GM19023 (cell line): Measurements from ENCODE around the gene EIF5.

Experiments used
- ATAC-seq: cut with Tn5 transposase; IDR thresholded peaks from one replicate; pipeline ENCODE4 v1.9.1; 2021; ENCODE audit warnings: mild to moderate bottlenecking, moderate library complexity; ENCODE audit not compliant: unreplicated experiment

The EIF5 gene

DNA sequence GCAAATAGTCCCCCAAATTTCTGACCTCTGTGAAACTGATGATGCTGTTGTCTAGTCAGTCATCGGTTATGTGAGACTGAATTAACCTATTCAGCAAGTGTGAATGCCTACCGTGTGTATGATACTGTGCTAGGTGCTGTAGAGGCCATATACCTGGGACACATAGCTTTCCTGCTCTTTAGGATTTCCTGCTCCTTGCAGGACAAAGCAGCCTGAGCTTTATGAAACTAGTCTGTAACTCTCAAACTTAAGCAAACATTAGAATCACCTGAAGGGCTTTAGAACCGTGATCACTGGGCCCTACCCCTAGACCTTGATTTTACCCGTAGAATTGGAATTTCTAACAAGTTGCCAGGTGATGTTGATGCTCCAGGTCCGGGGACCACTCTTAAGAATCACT lies 58.1 kb downstream of the EIF5 start:
- ATAC-seq = no peak

DNA sequence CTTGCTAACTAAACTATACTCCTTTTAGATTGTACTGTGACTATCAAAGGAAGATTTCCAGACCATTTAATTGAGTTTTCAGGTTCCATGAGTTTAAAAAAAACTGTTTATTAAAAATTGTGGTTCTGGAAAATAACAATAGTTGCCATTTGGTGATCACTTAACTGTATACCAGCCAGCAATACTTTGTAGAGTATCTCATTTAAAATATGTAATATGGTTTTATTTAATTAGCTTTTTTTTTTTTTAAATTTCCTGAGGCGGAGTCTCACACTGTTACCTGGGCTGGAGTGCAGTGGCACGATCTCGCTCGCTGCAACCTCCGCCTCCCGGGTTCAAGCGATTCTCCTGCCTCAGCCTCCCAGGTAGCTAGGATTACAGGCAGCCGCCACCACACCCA lies 58.5 kb downstream of the EIF5 start:
- ATAC-seq = no peak

DNA sequence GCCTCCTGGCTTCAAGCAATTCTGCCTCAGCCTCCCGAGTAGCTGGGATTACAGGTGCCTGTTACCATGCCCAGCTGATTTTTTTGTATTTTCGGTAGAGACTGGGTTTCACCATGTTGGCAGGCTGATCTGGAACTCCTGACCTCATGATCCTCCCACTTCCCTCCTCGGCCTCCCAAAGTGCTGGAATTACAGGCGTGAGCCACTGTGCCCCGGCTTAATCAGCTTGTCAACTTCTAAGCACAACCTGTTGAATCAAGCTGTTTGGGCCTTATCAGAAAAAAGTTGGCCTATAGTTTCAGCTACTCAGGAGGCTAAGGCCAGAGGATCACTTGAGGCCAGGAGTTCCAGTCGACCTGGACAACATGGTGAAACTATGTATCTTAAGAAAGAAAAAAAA lies 59.0 kb downstream of the EIF5 start:
- ATAC-seq = no peak

DNA sequence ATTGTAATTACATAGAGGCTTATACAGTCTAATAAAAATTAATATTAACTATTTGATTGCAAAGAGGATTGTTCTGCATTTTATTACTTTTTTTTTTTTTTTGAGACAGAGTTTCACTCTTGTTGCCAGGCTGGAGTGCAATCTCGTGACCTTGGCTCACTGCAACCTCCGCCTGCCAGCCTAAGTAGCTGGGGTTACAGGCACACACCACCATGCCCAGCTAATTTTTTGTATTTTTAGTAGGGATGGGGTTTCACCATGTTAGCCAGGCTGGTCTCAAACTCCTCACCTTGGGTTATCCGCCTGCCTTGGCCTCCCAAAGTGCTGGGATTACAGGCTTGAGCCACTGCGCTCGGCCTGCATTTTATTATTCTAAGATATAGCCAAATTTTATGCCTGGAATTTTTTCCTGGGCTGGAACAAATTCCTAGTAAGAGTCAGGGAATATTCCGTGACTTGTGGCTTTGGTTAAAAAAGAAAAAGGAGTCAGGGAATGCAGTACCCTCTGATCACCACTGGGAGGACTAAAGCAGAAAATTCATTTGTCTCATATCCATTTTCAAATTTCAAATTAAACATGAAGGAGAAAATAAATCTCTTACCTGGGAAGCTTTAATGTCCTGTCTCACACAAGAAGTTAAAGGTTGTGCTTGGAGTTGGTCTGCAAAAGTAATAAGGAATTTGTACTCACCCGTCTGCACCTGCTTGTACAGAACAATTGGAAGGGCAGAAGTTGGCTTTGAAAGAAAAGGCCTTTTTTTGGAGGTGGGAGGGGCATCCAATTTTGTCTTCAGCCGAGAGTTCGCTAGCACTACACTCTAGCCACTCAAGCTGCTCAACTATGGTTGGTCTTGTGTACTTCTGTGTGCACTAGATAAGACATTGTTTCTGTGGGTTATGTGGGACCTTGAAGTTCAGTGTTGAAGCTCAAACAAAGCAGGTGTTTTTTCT lies 59.9 kb downstream of the EIF5 start:
- no peak for ATAC-seq
